Panc1 (cell line): ENCODE results near the gene GMDS. TPM values are rescaled to one million over a fixed set of nuclear protein-coding genes. Genes with fewer than 3 reads are reported as not detected.

Experiments
- ATAC-seq: fragments of 200-7000 bp; cut with Tn5 transposase; 2 replicates; pipeline ENCODE4 v1.9.1; 2020; ENCODE audit warnings: mild to moderate bottlenecking, moderate library complexity
- BruUV-seq: library from RNA; stranded (reverse); fragments of 400-500 nt; replicated peaks from 2 replicates; lab custom pipeline; 2021; lab: Mats Ljungman, UMichigan
- CTCF ChIA-PET: fragments of 300-600 bp; sonication (Branson Sonifier 250); formaldehyde crosslinking; loops from one replicate; lab custom pipeline; 2022; ENCODE audit warnings: antibody characterized with exemption; lab: Charles Lee
- POLR2A ChIA-PET: fragments of 300-600 bp; sonication (Branson Sonifier 250); formaldehyde crosslinking; loops from one replicate; lab custom pipeline; 2022; ENCODE audit warnings: antibody characterized with exemption; lab: Charles Lee
- DNase-seq: peaks from one replicate; pipeline ENCODE4 v3.0.0-alpha.2; 2010; ENCODE audit warnings: low read depth, low spot score
- H3K27ac ChIP-seq: 2 replicates; pipeline ENCODE4 v1.5.1; 2011; ENCODE audit warnings: mild to moderate bottlenecking, low read length, inconsistent platforms
- H3K27me3 ChIP-seq: fragments of 200-500 bp; sonication (Bioruptor generic); 2 replicates; pipeline ENCODE4 v1.6.0; 2014; ENCODE audit warnings: low read length, inconsistent platforms; ENCODE audit not compliant: control insufficient read depth, insufficient read depth
- H3K36me3 ChIP-seq: fragments of 200-500 bp; sonication (Bioruptor generic); 2 replicates; pipeline ENCODE4 v1.5.1; 2014; ENCODE audit warnings: inconsistent platforms, mild to moderate bottlenecking, low read length, moderate library complexity; ENCODE audit not compliant: control insufficient read depth, insufficient read depth
- H3K4me1 ChIP-seq: 2 replicates; pipeline ENCODE4 v1.5.1; 2011; ENCODE audit warnings: inconsistent platforms, mild to moderate bottlenecking, low read length, moderate library complexity; ENCODE audit not compliant: control insufficient read depth, insufficient read depth
- H3K4me3 ChIP-seq, 2 experiments: 2 replicates each; pipeline ENCODE4 v1.5.1; 2011 to 2012; ENCODE audit warnings: low read depth in 2 of 2, low read length in 2 of 2, mild to moderate bottlenecking in 2 of 2, inconsistent platforms in 1 of 2, moderate library complexity in 1 of 2
- H3K9me3 ChIP-seq: fragments of 200-500 bp; sonication (Bioruptor generic); 2 replicates; pipeline ENCODE4 v1.5.1; 2014; ENCODE audit warnings: low read depth, mild to moderate bottlenecking, inconsistent platforms, low read length, moderate library complexity; ENCODE audit not compliant: control insufficient read depth, insufficient read depth
- POLR2AphosphoS5 ChIP-seq: IDR thresholded peaks from 2 replicates; pipeline ENCODE4 v1.6.1; 2012; ENCODE audit warnings: mild to moderate bottlenecking, low read depth, low read length, moderate library complexity
- SIN3A ChIP-seq: IDR thresholded peaks from 2 replicates; pipeline ENCODE4 v1.6.1; 2012; ENCODE audit warnings: low read depth, mild to moderate bottlenecking, low read length, moderate library complexity, borderline replicate concordance; ENCODE audit not compliant: insufficient read depth
- TCF7L2 ChIP-seq: IDR thresholded peaks from 2 replicates; pipeline ENCODE4 v1.6.1; 2011; ENCODE audit warnings: mild to moderate bottlenecking, low read depth, low read length, inconsistent platforms
- in situ Hi-C: cut with HindIII; loops from 2 replicates; pipeline ENCODE4 v1.10.0; 2016; ENCODE audit warnings: low sequenced_read_pairs, low pct_unique_long_range_greater_than_20kb
- intact Hi-C: fragments of 100-400 bp; cut with micrococcal nuclease; formaldehyde crosslinking; loops from one replicate; pipeline ENCODE4 v1.10.0; 2022; ENCODE audit not compliant: unreplicated experiment
- total RNA-seq: library from RNA; stranded (reverse); gene quantifications from one replicate; pipeline ENCODE4 v1.2.1, GENCODE V29; 2021; ENCODE audit not compliant: unreplicated experiment
- TF ChIP-seq, protein P1 (sequence below): fragments of 450-650 bp; IDR thresholded peaks from 2 replicates; pipeline ENCODE4 v1.5.1; 2017; ENCODE audit warnings: mild to moderate bottlenecking
- TF ChIP-seq, protein P2 (sequence below), 2 experiments: IDR thresholded peaks; 2 replicates each; pipeline ENCODE4 v1.6.1; 2011 to 2012; ENCODE audit warnings: low read depth in 2 of 2, control low read depth in 1 of 2, low read length in 1 of 2, mild to moderate bottlenecking in 1 of 2, moderate library complexity in 1 of 2; ENCODE audit not compliant: insufficient read depth in 1 of 2

Gene GMDS
- total RNA-seq, 1 experiment from 2014 or later = 9.8 TPM

DNA sequence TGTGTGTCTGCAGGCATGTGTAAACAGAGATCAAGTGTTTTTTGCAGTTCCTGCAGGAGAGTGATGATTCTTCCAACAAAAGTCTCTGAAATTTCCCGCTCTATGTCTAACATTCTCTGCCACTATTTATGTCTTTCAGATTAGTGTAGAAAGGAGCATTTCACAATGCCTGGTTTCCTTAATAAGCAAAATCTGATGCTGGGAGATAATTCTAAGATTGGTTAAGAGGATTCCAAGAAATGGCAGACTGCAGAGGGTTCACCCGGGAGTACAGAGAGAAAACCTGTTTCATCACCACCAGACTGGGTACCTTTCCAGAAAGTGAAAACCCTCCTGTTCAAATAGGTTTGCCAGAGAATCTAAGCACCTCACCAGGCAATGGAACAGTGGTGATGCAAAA lies 573.0 kb downstream of the GMDS start:
- Histone ChIP-seq H3K4me1 (peaks cover 2% of the 10 kb centered on the region; the same call in 1 of the 2 replicates), H3K4me3 (no peak overlapping the region), H3K27ac (no peak overlapping the region), H3K36me3 (no peaks in the 10 kb centered on the region), H3K9me3 (no peaks in the 10 kb centered on the region), H3K27me3 (no peaks in the 10 kb centered on the region)
- no peak for ATAC-seq
- DNase-seq = no peak
- ChIA-PET CTCF (no interaction called here), POLR2A (no interaction called here)
- no TSS peak for BruUV-seq
- intact Hi-C loops = no loop called here
- in situ Hi-C loops = no loop called here
- TF ChIP-seq, protein P1, sequence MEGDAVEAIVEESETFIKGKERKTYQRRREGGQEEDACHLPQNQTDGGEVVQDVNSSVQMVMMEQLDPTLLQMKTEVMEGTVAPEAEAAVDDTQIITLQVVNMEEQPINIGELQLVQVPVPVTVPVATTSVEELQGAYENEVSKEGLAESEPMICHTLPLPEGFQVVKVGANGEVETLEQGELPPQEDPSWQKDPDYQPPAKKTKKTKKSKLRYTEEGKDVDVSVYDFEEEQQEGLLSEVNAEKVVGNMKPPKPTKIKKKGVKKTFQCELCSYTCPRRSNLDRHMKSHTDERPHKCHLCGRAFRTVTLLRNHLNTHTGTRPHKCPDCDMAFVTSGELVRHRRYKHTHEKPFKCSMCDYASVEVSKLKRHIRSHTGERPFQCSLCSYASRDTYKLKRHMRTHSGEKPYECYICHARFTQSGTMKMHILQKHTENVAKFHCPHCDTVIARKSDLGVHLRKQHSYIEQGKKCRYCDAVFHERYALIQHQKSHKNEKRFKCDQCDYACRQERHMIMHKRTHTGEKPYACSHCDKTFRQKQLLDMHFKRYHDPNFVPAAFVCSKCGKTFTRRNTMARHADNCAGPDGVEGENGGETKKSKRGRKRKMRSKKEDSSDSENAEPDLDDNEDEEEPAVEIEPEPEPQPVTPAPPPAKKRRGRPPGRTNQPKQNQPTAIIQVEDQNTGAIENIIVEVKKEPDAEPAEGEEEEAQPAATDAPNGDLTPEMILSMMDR = no peak
- TF ChIP-seq, protein P2, sequence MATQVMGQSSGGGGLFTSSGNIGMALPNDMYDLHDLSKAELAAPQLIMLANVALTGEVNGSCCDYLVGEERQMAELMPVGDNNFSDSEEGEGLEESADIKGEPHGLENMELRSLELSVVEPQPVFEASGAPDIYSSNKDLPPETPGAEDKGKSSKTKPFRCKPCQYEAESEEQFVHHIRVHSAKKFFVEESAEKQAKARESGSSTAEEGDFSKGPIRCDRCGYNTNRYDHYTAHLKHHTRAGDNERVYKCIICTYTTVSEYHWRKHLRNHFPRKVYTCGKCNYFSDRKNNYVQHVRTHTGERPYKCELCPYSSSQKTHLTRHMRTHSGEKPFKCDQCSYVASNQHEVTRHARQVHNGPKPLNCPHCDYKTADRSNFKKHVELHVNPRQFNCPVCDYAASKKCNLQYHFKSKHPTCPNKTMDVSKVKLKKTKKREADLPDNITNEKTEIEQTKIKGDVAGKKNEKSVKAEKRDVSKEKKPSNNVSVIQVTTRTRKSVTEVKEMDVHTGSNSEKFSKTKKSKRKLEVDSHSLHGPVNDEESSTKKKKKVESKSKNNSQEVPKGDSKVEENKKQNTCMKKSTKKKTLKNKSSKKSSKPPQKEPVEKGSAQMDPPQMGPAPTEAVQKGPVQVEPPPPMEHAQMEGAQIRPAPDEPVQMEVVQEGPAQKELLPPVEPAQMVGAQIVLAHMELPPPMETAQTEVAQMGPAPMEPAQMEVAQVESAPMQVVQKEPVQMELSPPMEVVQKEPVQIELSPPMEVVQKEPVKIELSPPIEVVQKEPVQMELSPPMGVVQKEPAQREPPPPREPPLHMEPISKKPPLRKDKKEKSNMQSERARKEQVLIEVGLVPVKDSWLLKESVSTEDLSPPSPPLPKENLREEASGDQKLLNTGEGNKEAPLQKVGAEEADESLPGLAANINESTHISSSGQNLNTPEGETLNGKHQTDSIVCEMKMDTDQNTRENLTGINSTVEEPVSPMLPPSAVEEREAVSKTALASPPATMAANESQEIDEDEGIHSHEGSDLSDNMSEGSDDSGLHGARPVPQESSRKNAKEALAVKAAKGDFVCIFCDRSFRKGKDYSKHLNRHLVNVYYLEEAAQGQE (IDR thresholded peaks at IDR 0.05; ENCODE audit: insufficient read depth in 1 of 2, low read depth in 2 of 2, low read length in 1 of 2) = no peak
- TF ChIP-seq TCF7L2 = no peak

DNA sequence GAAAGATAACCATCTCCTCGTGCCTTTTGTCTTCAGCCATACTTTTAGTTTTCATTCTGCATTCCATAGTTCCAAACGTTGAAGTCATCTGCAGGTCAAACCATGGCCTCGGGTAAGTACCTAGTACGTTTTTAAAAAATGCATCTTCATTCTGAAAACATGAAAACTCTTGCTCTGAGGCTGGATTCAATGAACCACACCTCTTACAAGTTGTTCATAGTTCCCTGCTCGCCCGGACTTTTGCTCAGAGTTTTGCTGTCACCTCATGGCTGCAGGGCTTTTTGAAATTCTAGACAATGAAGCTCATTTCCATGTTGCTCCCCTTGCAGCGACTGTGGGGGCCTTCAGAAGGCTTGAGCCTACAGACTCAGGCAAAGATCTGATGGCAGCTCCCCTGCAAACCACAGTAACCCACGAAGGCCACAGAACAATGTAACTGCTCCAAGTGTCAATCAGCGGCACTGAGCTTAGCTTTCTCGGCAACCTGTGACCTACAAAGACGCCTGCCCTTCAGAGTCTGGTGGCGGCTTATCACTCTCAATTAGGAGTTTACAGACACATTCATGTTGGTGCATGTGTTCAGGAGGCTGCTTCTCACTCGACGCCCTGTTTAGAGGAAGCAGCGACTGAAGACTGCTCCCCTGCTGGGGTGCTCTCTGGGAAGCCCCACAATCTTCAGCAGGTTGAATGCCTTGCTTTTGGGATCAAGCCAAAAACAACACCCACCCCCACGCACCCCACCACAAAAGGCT lies 574.5 kb downstream of the GMDS start:
- H3K4me3 ChIP-seq = no peak overlapping the region
- intact Hi-C loops = no loop called here
- H3K4me1 ChIP-seq = peaks cover 2% of the 10 kb centered on the region; the same call in 1 of the 2 replicates
- no peaks in the 10 kb centered on the region for H3K9me3 ChIP-seq
- TF ChIP-seq SIN3A (no peak), TCF7L2 (no peak), POLR2AphosphoS5 (no peak)
- TF ChIP-seq, protein P2 (IDR thresholded peaks at IDR 0.05; ENCODE audit: insufficient read depth in 1 of 2, low read depth in 2 of 2, low read length in 1 of 2) = no peak
- TF ChIP-seq, protein P1 = no peak
- H3K27ac ChIP-seq = no peak overlapping the region
- no TSS peak for BruUV-seq
- ChIA-PET CTCF (interaction anchor here (0.7 kb wide), 1 partner anchor 16 kb away, joined by 3 read pairs; no protein-coding TSS in a partner anchor), POLR2A (no interaction called here)
- H3K36me3 ChIP-seq = no peaks in the 10 kb centered on the region
- no peak for DNase-seq
- H3K27me3 ChIP-seq = no peaks in the 10 kb centered on the region
- ATAC-seq = no peak
- in situ Hi-C loops = no loop called here
